GM18498 (cell line): Measurements from ENCODE around the gene FDX2.
A peak's percentile ranks its signal among the peaks of the same experiment; 100 is the strongest.

ENCODE experiments used
- ATAC-seq: cut with Tn5 transposase; IDR thresholded peaks from one replicate; pipeline ENCODE4 v1.9.1; 2021; ENCODE audit warnings: mild to moderate bottlenecking, moderate library complexity; ENCODE audit not compliant: unreplicated experiment

Gene FDX2

GRCh38 chr19:10332965-10333757, 17.3 kb upstream of the FDX2 start, which contains the start of gene RAVER1:
TSS of gene RAVER1 (minus strand) at chr19:10333529. CDS start at chr19:10333507, 22 bp downstream.
- ATAC-seq = peak; percentile 92

GRCh38 chr19:10332158-10332964, 16.5 kb upstream of the FDX2 start:
- ATAC-seq = no peak

- ATAC-seq = no peak
These were observed 13.7 kb upstream of the FDX2 start for GRCh38 chr19:10329555-10329954.

GRCh38 chr19:10328558-10329429, 13.0 kb upstream of the FDX2 start:
- no peak for ATAC-seq

- no peak for ATAC-seq
These were observed 12.0 kb upstream of the FDX2 start for GRCh38 chr19:10327793-10328192.

- ATAC-seq = no peak
These were observed 9.9 kb upstream of the FDX2 start for GRCh38 chr19:10325732-10326131.

- no peak for ATAC-seq
These were observed 6.3 kb upstream of the FDX2 start for GRCh38 chr19:10321874-10322835.

GRCh38 chr19:10321417-10321797, 5.6 kb upstream of the FDX2 start:
- no peak for ATAC-seq

- no peak for ATAC-seq
These were observed 5.0 kb upstream of the FDX2 start for GRCh38 chr19:10320602-10321416.

GRCh38 chr19:10318807-10319682, 3.2 kb upstream of the FDX2 start:
- ATAC-seq = no peak

- ATAC-seq = no peak
These were observed 2.1 kb upstream of the FDX2 start for GRCh38 chr19:10317857-10318462.

GRCh38 chr19:10317045-10317856, 1.4 kb upstream of the FDX2 start:
- no peak for ATAC-seq

- no peak for ATAC-seq
These were observed 622 bp upstream of the FDX2 start for GRCh38 chr19:10316229-10317044.

GRCh38 chr19:10309423-10309822, 6.4 kb downstream of the FDX2 start, which contains the start of gene ZGLP1:
TSS of gene ZGLP1 (minus strand) at chr19:10309815.
- ATAC-seq = no peak

- ATAC-seq = no peak
These were observed 9.5 kb downstream of the FDX2 start for GRCh38 chr19:10306327-10306726.
